ENCODE results near the gene GREM2. TPM values are rescaled to one million over a fixed set of nuclear protein-coding genes. Genes with fewer than 3 reads are reported as not detected.

GREM2 gene
- total RNA-seq, 2 donors from 2014 or later, result 1.6 TPM

GRCh38 chr1:240475832-240476231 lies 136.1 kb downstream of the GREM2 start:
- H3K27ac ChIP-seq, result no peak overlapping the region
- no peak overlapping the region for H3K4me3 ChIP-seq
- TF ChIP-seq, protein P1, sequence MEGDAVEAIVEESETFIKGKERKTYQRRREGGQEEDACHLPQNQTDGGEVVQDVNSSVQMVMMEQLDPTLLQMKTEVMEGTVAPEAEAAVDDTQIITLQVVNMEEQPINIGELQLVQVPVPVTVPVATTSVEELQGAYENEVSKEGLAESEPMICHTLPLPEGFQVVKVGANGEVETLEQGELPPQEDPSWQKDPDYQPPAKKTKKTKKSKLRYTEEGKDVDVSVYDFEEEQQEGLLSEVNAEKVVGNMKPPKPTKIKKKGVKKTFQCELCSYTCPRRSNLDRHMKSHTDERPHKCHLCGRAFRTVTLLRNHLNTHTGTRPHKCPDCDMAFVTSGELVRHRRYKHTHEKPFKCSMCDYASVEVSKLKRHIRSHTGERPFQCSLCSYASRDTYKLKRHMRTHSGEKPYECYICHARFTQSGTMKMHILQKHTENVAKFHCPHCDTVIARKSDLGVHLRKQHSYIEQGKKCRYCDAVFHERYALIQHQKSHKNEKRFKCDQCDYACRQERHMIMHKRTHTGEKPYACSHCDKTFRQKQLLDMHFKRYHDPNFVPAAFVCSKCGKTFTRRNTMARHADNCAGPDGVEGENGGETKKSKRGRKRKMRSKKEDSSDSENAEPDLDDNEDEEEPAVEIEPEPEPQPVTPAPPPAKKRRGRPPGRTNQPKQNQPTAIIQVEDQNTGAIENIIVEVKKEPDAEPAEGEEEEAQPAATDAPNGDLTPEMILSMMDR (IDR thresholded peaks at IDR 0.05), result no peak
- TF ChIP-seq POLR2A (IDR thresholded peaks at IDR 0.05) (no peak), POLR2AphosphoS5 (IDR thresholded peaks at IDR 0.05) (no peak)
- intact Hi-C loops (cut with DNase I), result no loop called here
- DNase-seq (ENCODE audit: low spot score), result no peak
- H3K4me1 ChIP-seq (replicated peaks), result no peaks in the 10 kb centered on the region
- no peaks in the 10 kb centered on the region for H3K36me3 ChIP-seq
- H3K27me3 ChIP-seq (replicated peaks; ENCODE audit: insufficient read depth), result no peaks in the 10 kb centered on the region
- no peaks in the 10 kb centered on the region for H3K9me3 ChIP-seq
- 55% methylated on average over 4 of the region's 4 CpGs for WGBS

- Histone ChIP-seq H3K9me3 (no peaks in the 10 kb centered on the region), H3K36me3 (no peaks in the 10 kb centered on the region), H3K27ac (no peak overlapping the region), H3K4me3 (no peak overlapping the region), H3K4me1 (replicated peaks) (no peaks in the 10 kb centered on the region), H3K27me3 (replicated peaks; ENCODE audit: insufficient read depth) (no peaks in the 10 kb centered on the region)
- TF ChIP-seq, protein P1 (IDR thresholded peaks at IDR 0.05), result no peak
- no peak for TF ChIP-seq POLR2AphosphoS5 (IDR thresholded peaks at IDR 0.05)
- no peak for TF ChIP-seq POLR2A (IDR thresholded peaks at IDR 0.05)
- intact Hi-C loops (cut with DNase I), result no loop called here
- DNase-seq (ENCODE audit: low spot score), result no peak
- WGBS, result 52% methylated on average over 5 of the region's 5 CpGs
These were observed 137.8 kb downstream of the GREM2 start for GRCh38 chr1:240474133-240474614.

- no peaks in the 10 kb centered on the region for H3K4me1 ChIP-seq (replicated peaks)
- no peaks in the 10 kb centered on the region for H3K9me3 ChIP-seq
- H3K27ac ChIP-seq, result no peak overlapping the region
- H3K4me3 ChIP-seq, result no peak overlapping the region
- 59% methylated on average over 7 of the region's 7 CpGs for WGBS
- no peaks in the 10 kb centered on the region for H3K36me3 ChIP-seq
- intact Hi-C loops (cut with DNase I), result no loop called here
- no peak for TF ChIP-seq POLR2A (IDR thresholded peaks at IDR 0.05)
- no peak for TF ChIP-seq POLR2AphosphoS5 (IDR thresholded peaks at IDR 0.05)
- TF ChIP-seq, protein P1 (IDR thresholded peaks at IDR 0.05), result no peak
- no peak for DNase-seq (ENCODE audit: low spot score)
- no peaks in the 10 kb centered on the region for H3K27me3 ChIP-seq (replicated peaks; ENCODE audit: insufficient read depth)
These were observed 143.3 kb downstream of the GREM2 start for GRCh38 chr1:240468656-240469055.

DNA sequence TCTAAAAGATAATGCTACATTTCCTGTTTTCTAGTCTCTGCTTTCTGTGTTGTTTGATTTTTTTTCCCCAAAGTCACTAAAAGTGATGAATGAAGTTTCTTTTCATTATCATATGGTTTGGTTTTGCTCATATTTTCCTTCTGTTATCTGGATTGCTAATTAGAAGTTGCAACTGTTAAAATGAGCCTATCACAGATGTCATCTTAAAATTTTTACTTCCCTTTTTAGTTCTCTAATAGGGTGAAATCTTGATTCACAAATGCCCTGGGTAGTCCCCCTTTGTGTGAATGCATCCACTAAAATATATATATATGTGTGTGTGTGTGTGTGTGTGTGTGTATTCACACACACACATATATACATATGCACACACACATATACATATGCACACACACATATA lies 144.1 kb downstream of the GREM2 start:
- Histone ChIP-seq H3K36me3 (no peaks in the 10 kb centered on the region), H3K4me3 (no peak overlapping the region), H3K27me3 (replicated peaks; ENCODE audit: insufficient read depth) (no peaks in the 10 kb centered on the region), H3K4me1 (replicated peaks) (no peaks in the 10 kb centered on the region), H3K9me3 (no peaks in the 10 kb centered on the region), H3K27ac (no peak overlapping the region)
- DNase-seq (ENCODE audit: low spot score), result no peak
- TF ChIP-seq, protein P1 (IDR thresholded peaks at IDR 0.05), result no peak
- TF ChIP-seq POLR2AphosphoS5 (IDR thresholded peaks at IDR 0.05), result no peak
- no peak for TF ChIP-seq POLR2A (IDR thresholded peaks at IDR 0.05)
- intact Hi-C loops (cut with DNase I), result no loop called here

GRCh38 chr1:240466509-240466908 lies 145.4 kb downstream of the GREM2 start:
- TF ChIP-seq, protein P1 (IDR thresholded peaks at IDR 0.05), result no peak
- no peak for TF ChIP-seq POLR2AphosphoS5 (IDR thresholded peaks at IDR 0.05)
- TF ChIP-seq POLR2A (IDR thresholded peaks at IDR 0.05), result no peak
- H3K27ac ChIP-seq, result no peak overlapping the region
- no peaks in the 10 kb centered on the region for H3K27me3 ChIP-seq (replicated peaks; ENCODE audit: insufficient read depth)
- intact Hi-C loops (cut with DNase I), result no loop called here
- WGBS, result 85% methylated on average over 4 of the region's 4 CpGs
- no peaks in the 10 kb centered on the region for H3K36me3 ChIP-seq
- no peak for DNase-seq (ENCODE audit: low spot score)
- H3K4me1 ChIP-seq (replicated peaks), result no peaks in the 10 kb centered on the region
- no peaks in the 10 kb centered on the region for H3K9me3 ChIP-seq
- H3K4me3 ChIP-seq, result no peak overlapping the region

All from prostate gland (tissue), 2 donors.